HepG2 (cell line): ENCODE measurements around the gene CASZ1.

Experiments
- CREB1 ChIP-seq, 2 experiments: fragments of 450-650 bp in 1 of 2; IDR thresholded peaks; 2 replicates each; pipeline ENCODE4 v1.6.1; 2016 to 2017; ENCODE audit warnings: control low read depth in 1 of 2, mild to moderate bottlenecking in 1 of 2, missing compliant biosample characterization in 1 of 2, missing genetic modification characterization in 1 of 2
- SIN3A ChIP-seq: IDR thresholded peaks from 2 replicates; pipeline ENCODE4 v1.6.1; 2011; ENCODE audit warnings: low read depth, mild to moderate bottlenecking, control low read depth, low read length, borderline replicate concordance
- YEATS2 ChIP-seq: sonication (generic); formaldehyde crosslinking; IDR thresholded peaks from 2 replicates; pipeline ENCODE4 v1.4.0; 2020; ENCODE audit warnings: missing genetic modification reagents, borderline replicate concordance
- YY1 ChIP-seq: IDR thresholded peaks from 2 replicates; pipeline ENCODE4 v1.6.1; 2011; ENCODE audit warnings: low read length, low read depth, moderate library complexity, mild to moderate bottlenecking; ENCODE audit not compliant: insufficient read depth, insufficient replicate concordance
- TF ChIP-seq, protein P1 (sequence below): sonication (generic); formaldehyde crosslinking; IDR thresholded peaks from 2 replicates; pipeline ENCODE4 v1.5.0; 2020; ENCODE audit warnings: mild to moderate bottlenecking, missing genetic modification reagents, moderate library complexity

DNA sequence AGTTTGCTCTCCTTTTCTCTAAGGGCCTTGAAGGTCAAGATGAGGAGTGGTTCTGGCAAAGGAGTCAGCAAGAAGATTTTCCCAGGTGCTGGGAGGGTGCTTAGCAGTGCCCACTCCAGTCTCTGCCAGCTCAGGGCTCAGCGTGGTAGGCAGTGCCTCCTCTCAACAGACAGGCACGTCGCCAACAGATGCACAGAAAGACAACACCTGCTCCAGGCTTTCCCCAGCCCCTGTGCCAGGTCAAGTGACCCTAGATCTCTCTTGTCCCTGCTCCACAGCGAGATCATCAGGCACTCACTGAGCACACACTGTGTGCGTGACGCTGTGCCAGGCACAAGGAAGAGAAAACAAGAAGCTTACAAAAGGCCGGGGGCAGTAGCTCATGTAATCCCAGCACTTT lies 86.0 kb downstream of the CASZ1 start:
- TF ChIP-seq SIN3A (no peak), YY1 (no peak), CREB1 (IDR thresholded peaks at IDR 0.05) (no peak), CREB1 (CRISPR knock-in tag; IDR thresholded peaks at IDR 0.05) (no peak), YEATS2 (no peak)
- TF ChIP-seq, protein P1, sequence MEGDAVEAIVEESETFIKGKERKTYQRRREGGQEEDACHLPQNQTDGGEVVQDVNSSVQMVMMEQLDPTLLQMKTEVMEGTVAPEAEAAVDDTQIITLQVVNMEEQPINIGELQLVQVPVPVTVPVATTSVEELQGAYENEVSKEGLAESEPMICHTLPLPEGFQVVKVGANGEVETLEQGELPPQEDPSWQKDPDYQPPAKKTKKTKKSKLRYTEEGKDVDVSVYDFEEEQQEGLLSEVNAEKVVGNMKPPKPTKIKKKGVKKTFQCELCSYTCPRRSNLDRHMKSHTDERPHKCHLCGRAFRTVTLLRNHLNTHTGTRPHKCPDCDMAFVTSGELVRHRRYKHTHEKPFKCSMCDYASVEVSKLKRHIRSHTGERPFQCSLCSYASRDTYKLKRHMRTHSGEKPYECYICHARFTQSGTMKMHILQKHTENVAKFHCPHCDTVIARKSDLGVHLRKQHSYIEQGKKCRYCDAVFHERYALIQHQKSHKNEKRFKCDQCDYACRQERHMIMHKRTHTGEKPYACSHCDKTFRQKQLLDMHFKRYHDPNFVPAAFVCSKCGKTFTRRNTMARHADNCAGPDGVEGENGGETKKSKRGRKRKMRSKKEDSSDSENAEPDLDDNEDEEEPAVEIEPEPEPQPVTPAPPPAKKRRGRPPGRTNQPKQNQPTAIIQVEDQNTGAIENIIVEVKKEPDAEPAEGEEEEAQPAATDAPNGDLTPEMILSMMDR (CRISPR knock-in tag): no peak
